Neural crest cell (in vitro differentiated cells): Measurements from ENCODE around the gene SLC4A3. TPM values are rescaled to one million over a fixed set of nuclear protein-coding genes. Genes with fewer than 3 reads are reported as not detected.

Source experiments
- DNase-seq: peaks from one replicate; pipeline ENCODE4 v3.0.0; 2021; ENCODE audit warnings: low read depth, mixed read lengths, low spot score
- H3K27ac Mint-ChIP-seq: one replicate; pipeline ENCODE4 v1.8.0; 2021; ENCODE audit warnings: mild to moderate bottlenecking, mixed read lengths; ENCODE audit not compliant: unreplicated experiment
- H3K27me3 Mint-ChIP-seq: 2 replicates; pipeline ENCODE4 v1.8.0; 2021; ENCODE audit warnings: low read depth, mild to moderate bottlenecking, mixed read lengths
- H3K36me3 Mint-ChIP-seq: 2 replicates; pipeline ENCODE4 v1.8.0; 2021; ENCODE audit warnings: low read depth, mild to moderate bottlenecking, mixed read lengths
- H3K4me1 Mint-ChIP-seq: 2 replicates; pipeline ENCODE4 v1.8.0; 2021; ENCODE audit warnings: mixed read lengths
- H3K4me3 Mint-ChIP-seq: one replicate; pipeline ENCODE4 v1.8.0; 2021; ENCODE audit warnings: mild to moderate bottlenecking, mixed read lengths
- H3K9me3 Mint-ChIP-seq: 2 replicates; pipeline ENCODE4 v1.8.0; 2021; ENCODE audit warnings: mixed read lengths
- CTCF ChIP-seq: fragments of 200-600 bp; sonication (generic); conservative IDR thresholded peaks from 2 replicates; pipeline ENCODE4 v1.5.0; 2021; ENCODE audit warnings: antibody characterized with exemption, mild to moderate bottlenecking
- total RNA-seq: library from RNA; stranded (reverse); gene quantifications from 2 replicates; pipeline ENCODE4 v1.2.1, GENCODE V29; 2021

SLC4A3 gene
- total RNA-seq, 1 donor from 2014 or later = 11.4 TPM

- no peaks in the 10 kb centered on the region for H3K36me3 Mint-ChIP-seq
Observed at GRCh38 chr2:219668316-219668715, 40.9 kb downstream of the SLC4A3 start.

GRCh38 chr2:219670386-219670785 lies 43.0 kb downstream of the SLC4A3 start:
- no peak for DNase-seq
- no peaks in the 10 kb centered on the region for H3K36me3 Mint-ChIP-seq
- H3K4me3 Mint-ChIP-seq = no peak overlapping the region
- no peak overlapping the region for H3K27ac Mint-ChIP-seq
- H3K9me3 Mint-ChIP-seq = peaks cover 3% of the 10 kb centered on the region
- TF ChIP-seq CTCF = no peak
- H3K27me3 Mint-ChIP-seq = peaks cover 32% of the 10 kb centered on the region
- peaks cover 13% of the 10 kb centered on the region for H3K4me1 Mint-ChIP-seq

More at GRCh38 chr2:219668316-219668715, 40.9 kb downstream of the SLC4A3 start:
- Mint-ChIP-seq H3K4me3 (no peak overlapping the region), H3K4me1 (peaks cover 13% of the 10 kb centered on the region), H3K9me3 (no peaks in the 10 kb centered on the region), H3K27ac (no peak overlapping the region), H3K27me3 (peaks cover 22% of the 10 kb centered on the region)
- TF ChIP-seq CTCF = no peak
- no peak for DNase-seq

GRCh38 chr2:219671279-219671678 lies 43.8 kb downstream of the SLC4A3 start:
- H3K36me3 Mint-ChIP-seq = no peaks in the 10 kb centered on the region
- no peak overlapping the region for H3K27ac Mint-ChIP-seq
- no peak for TF ChIP-seq CTCF
- peaks cover 37% of the 10 kb centered on the region for H3K27me3 Mint-ChIP-seq
- DNase-seq = no peak
- H3K9me3 Mint-ChIP-seq = peaks cover 3% of the 10 kb centered on the region
- peaks cover 13% of the 10 kb centered on the region for H3K4me1 Mint-ChIP-seq
- H3K4me3 Mint-ChIP-seq = no peak overlapping the region

- DNase-seq = no peak
- Mint-ChIP-seq H3K4me1 (peaks cover 13% of the 10 kb centered on the region), H3K36me3 (no peaks in the 10 kb centered on the region), H3K27me3 (peaks cover 40% of the 10 kb centered on the region), H3K9me3 (peaks cover 3% of the 10 kb centered on the region), H3K4me3 (no peak overlapping the region), H3K27ac (no peak overlapping the region)
- no peak for TF ChIP-seq CTCF
Observed at GRCh38 chr2:219672406-219672805, 45.0 kb downstream of the SLC4A3 start.

- no peaks in the 10 kb centered on the region for H3K36me3 Mint-ChIP-seq
- peaks cover 3% of the 10 kb centered on the region for H3K9me3 Mint-ChIP-seq
- H3K27ac Mint-ChIP-seq = no peak overlapping the region
- no peak for TF ChIP-seq CTCF
- no peak for DNase-seq
- peaks cover 13% of the 10 kb centered on the region for H3K4me1 Mint-ChIP-seq
- H3K27me3 Mint-ChIP-seq = peaks cover 37% of the 10 kb centered on the region
- no peak overlapping the region for H3K4me3 Mint-ChIP-seq
Observed at GRCh38 chr2:219675221-219675620, 47.8 kb downstream of the SLC4A3 start.

- H3K27me3 Mint-ChIP-seq = peaks cover 25% of the 10 kb centered on the region
- H3K4me3 Mint-ChIP-seq = no peak overlapping the region
- H3K27ac Mint-ChIP-seq = no peak overlapping the region
- H3K4me1 Mint-ChIP-seq = peaks cover 1% of the 10 kb centered on the region
- H3K9me3 Mint-ChIP-seq = peaks cover 3% of the 10 kb centered on the region
- no peak for TF ChIP-seq CTCF
- no peaks in the 10 kb centered on the region for H3K36me3 Mint-ChIP-seq
- no peak for DNase-seq
Observed at GRCh38 chr2:219676586-219676985, 49.2 kb downstream of the SLC4A3 start.
